Amygdala (tissue), 56 donors: ENCODE data around the gene IMMP2L.
A peak's percentile ranks its signal among the peaks of the same experiment; 100 is the strongest.
"Not testable (repeated sequence)": the region's sequence is repeated elsewhere in the genome, so short reads cannot be mapped to it uniquely, and the experiment has no call there.

Experiments
- DNase-seq, 56 donors: peaks; one replicate each; lab custom pipeline; 2025; lab: John Stamatoyannopoulos, UW

Gene IMMP2L

DNA sequence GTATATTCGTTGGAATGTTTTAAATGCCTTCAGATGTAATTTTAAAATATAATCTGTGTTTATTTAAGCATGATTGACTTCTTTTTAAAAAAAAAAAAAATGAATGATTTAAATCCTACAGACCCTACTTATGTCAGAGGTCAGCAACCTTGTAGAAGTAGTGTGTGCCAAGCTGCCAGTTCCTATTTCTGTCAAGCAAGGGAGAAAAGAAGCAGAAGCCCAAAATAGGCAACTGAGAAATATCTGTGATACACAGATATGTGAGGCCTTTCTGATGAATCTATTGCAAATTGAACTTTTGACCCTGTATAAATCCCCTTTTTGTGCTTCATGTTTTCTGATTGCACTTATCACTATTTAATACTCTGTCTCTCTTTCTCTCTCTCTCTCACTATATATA is 271.9 kb downstream of the IMMP2L start:
- DNase-seq = no peak

DNA sequence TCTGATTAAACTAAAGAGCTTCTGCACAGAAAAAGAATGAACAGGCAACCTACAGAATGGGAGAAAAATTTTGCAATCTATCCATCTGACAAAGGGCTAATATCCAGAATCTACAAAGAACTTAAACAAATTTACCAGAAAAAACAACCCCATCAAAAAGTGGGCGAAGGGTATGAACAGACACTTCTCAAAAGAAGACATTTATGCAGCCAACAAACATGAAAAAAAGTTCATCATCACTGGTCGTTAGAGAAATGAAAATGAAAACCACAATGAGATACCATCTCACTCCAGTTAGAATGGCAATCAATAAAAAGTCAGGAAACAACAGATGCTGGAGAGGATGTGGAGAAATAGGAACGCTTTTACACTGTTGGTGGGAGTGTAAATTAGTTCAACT is 273.9 kb downstream of the IMMP2L start:
- DNase-seq = not testable (repeated sequence)

- DNase-seq = no peak
These were observed 279.7 kb downstream of the IMMP2L start for GRCh38 chr7:111282626-111283025.

- DNase-seq = peak in 1 of 56 donors; percentile 6
These were observed 287.4 kb downstream of the IMMP2L start for GRCh38 chr7:111274857-111275256.

DNA sequence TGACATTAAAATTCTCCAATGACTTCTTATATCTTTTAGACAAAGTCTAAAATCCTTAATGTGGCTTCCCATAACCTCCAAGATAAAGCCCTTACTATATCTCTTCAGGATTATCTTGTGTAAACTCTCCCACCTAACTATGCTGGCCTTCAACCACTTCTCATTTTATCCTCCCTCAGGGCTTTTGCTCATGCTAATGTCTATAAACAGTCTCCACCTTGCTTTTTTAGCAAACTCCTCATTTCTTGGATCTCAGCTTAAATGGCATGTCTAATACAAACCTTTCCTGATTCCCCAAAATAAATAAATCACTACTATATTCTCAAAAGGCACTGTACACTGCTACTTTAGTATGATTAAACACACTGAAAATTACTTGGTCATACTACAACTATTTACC is 290.2 kb downstream of the IMMP2L start:
- DNase-seq = no peak

DNA sequence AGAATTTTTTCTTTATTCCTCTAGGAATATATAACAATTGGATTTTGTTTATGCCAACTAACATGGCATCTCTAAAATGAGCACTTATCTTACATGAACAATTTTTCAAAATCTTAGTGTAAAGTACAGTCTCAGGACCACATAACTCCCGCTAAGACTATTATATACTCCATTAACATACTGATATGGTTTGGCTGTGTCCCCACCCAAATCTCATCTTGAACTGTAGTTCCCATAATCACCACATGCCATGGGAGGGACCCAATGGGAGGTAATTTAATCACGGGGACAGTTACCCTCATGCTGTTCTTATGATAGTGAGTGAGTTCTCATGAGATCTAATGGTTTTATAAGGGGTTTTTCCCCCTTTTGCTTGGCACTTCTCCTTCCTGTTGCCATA is 291.5 kb downstream of the IMMP2L start:
- not testable (repeated sequence) for DNase-seq

- no peak for DNase-seq
These were observed 293.4 kb downstream of the IMMP2L start for GRCh38 chr7:111268941-111269340.

- no peak for DNase-seq
These were observed 295.7 kb downstream of the IMMP2L start for GRCh38 chr7:111266613-111267012.

DNA sequence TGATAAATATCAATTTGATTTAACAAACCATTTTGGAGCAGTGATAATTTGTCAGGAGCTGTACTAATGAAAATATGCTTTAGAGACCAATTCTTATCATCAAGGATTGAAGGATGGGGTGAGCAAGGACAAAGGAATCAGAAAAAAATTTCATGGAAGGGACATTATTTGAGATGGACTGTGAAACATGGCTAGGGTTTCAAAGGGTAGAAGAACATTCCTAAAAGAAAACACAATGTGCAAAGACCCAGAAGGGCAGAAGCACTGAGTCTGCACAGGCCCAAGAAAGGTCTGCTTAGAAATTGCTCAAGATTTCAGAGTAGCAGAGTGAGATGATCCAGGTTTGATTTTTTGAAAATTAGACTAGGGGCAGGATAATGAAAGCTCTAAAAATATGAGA is 296.9 kb downstream of the IMMP2L start:
- no peak for DNase-seq

- peak in 4 of 56 donors; percentile 2 to 15 (median 5) for DNase-seq
These were observed 297.3 kb downstream of the IMMP2L start for GRCh38 chr7:111264981-111265380.

DNA sequence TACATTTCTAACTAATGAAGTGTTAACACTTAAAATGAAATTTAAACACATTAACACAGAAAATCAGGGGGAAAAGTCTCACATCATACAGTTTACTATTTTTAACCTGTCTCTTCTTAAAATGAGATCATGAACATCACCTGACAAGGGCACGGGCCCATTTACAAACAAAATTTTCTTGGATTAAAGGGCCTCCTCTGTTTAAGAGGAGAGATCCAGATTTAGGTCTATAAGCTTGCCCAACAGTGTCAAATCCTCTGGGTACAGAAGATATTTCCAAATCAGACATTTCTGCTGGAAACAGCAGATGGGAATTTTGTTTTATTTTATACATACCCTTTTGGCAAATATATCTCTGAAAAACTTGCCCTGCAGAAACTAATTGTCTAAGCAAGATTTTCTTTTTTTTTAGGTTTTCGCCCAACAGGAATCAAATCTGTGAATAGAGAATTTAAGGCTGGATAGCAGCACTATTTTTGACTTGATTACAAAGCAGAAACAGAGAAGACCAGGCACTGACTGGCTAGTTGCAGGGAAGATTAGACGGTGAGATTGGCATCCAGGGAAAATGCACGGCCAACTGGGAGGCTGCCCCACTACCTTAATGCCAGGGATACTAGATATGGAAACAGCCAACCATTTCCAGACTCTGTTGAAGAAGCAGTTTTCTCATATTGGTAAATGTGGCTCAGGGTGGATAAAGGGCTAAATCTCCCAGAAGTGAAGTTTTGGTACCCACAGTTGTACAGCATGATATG is 298.0 kb downstream of the IMMP2L start:
- no peak for DNase-seq

DNA sequence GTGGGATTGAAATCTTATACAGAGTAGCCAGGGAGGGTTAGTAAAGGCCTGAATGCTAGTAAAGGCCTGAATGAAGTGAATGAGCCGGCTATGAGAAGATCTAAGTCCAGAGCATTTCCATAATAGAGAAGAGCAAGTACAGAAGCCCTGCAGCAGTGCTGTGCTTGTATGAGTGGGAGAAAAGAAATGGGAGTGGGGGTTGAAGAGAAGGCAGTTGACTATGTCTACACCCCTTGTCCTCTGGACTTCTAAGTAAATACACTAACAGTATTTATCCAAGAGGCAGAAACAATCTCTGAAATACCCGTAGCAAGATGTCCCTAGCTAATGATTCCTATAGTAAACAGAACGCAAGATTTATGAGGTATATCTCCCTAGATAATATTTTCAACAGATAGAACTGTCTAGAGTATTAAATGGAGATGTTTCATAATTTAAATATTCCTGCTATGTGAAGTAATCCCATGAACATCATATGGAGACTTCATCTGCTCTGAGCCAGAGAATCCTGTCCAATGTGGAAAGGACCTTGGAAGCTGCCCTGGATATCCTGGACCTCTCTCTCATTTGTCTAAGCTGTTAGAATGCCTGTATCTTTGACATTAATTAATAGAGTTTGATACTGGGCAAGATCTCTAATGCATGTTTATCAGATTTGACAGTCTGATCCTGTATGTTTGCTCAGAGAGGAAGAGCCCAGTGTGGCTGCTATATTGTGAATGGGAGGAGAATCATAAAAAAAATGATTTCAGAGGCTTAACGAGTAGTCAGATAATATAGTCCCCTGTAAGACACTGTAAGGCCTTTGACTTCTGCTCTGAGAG is 299.8 kb downstream of the IMMP2L start:
- no peak for DNase-seq

- no peak for DNase-seq
These were observed 300.8 kb downstream of the IMMP2L start for GRCh38 chr7:111261496-111261895.

DNA sequence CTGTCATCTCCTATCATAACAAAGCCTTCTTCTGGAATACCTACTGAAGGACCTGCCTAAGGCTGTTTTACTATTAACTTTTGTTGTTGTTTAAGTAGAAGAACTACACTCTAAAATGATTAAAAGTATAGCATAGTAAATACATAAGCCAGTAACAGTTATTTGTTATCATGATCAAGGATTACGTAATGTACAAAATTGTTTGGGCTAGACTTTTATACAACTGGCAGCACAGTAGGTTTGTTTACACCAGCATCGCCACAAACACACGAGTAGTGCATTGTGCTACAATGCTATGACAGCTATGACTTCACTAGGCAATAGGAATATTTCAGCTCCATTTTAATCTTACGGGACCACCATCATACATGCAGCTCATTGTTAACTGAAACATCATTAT is 302.3 kb downstream of the IMMP2L start:
- no peak for DNase-seq

DNA sequence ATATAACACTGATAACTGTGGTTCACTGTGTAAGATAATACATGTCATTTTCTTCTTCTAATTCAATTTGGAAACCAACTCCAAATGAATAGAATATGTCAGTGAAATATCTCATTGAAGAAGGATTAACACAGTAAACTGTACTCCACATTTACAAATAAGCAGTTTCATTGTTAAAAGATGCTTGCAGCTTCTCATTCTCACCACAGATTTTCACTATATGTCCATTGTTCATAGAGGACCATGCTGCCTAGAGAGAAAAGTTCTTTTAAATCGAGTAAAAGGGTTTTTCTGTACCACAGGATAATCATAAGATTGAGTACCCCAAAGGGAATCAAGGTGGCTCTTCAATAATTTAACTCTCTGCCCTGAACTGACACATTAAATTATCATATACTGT is 305.9 kb downstream of the IMMP2L start:
- no peak for DNase-seq

DNA sequence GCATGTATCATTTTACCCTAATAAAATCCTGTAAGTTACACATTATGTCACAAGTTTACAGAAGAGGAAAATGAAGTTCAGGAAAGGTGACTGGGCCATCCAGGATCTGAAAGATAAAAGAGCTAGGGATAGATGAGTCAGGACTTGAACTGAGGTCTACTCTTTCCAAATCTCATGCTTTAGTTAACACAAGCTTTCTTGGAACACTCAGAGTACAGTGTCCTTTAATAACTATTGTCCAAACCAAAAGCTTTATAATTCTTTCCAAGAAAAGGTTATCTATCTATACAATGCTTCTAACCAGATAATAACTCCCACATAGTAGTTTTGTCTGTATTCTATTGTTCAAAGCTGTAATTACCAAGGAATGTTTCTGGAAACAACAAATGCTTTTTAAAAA is 306.7 kb downstream of the IMMP2L start:
- no peak for DNase-seq

DNA sequence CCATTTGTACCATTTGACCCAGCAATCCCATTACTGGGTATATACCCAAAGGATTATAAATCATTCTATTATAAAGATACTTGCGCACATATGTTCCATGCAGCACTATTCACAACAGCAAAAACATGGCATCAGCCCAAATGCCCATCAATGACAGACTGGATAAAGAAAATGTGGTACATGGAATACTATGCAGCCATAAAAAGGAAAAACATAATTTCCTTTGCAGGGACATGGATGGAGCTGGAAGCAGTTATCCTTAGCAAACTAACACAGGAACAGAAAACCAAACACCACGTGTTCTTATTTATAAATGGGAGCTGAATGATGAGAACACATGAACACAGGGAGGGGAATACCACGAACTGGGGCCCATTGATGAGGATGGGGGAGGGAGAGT is 310.9 kb downstream of the IMMP2L start:
- DNase-seq = not testable (repeated sequence)

GRCh38 chr7:111249807-111250206 is 312.5 kb downstream of the IMMP2L start:
- not testable (repeated sequence) for DNase-seq

DNA sequence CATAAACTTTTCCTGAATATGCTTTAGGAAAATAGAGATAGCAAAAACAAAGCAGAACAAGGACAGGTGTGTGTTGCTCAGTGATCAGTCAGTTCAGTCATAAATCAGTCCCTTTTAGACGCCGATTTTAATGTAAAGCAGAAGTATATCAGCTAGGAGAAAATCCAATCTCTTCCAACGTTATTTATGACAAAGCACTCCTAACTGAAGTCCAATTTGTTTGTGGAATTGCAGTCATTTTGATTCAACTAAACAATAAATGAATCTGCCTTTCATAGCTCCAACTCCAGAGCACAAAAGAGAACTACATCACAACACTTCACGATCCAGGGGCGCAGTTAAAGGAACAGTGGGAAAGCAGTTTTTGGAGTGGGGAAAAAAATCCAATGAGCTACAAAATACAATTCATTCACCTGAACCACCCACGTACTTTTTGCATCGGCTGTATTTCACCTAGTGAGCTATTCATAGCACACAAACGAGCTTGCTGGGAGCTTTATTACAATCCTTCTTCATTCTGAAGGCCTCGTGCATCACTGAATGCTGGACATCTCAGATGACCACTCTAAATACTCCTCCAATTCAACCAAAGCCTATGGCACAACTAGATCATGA is 320.0 kb downstream of the IMMP2L start:
- DNase-seq = no peak

GRCh38 chr7:111240371-111240770 is 321.9 kb downstream of the IMMP2L start:
- DNase-seq = no peak

GRCh38 chr7:111239437-111239836 is 322.9 kb downstream of the IMMP2L start:
- no peak for DNase-seq
